HepG2 (cell line): ENCODE results near the gene CCDC124. TPM values are rescaled to one million over a fixed set of nuclear protein-coding genes. Genes with fewer than 3 reads are reported as not detected.
A peak's percentile ranks its signal among the peaks of the same experiment; 100 is the strongest.

Experiments
- GLMP ChIP-seq: sonication (generic); formaldehyde crosslinking; IDR thresholded peaks from 2 replicates; pipeline ENCODE4 v1.9.0; 2021; ENCODE audit warnings: missing genetic modification reagents, mild to moderate bottlenecking, borderline replicate concordance
- HDAC1 ChIP-seq: sonication (generic); formaldehyde crosslinking; IDR thresholded peaks from 2 replicates; pipeline ENCODE4 v1.5.1; 2020; ENCODE audit warnings: mild to moderate bottlenecking, missing genetic modification reagents
- HIVEP1 ChIP-seq: sonication (generic); formaldehyde crosslinking; IDR thresholded peaks from 2 replicates; pipeline ENCODE4 v1.4.0; 2020; ENCODE audit warnings: mild to moderate bottlenecking, missing genetic modification reagents
- HNRNPLL ChIP-seq: fragments of 200-400 bp; formaldehyde crosslinking; IDR thresholded peaks from 2 replicates; pipeline ENCODE4 v1.6.1; 2017; ENCODE audit warnings: mild to moderate bottlenecking, low read depth, low read length; ENCODE audit not compliant: poor library complexity, severe bottlenecking
- MAZ ChIP-seq, 2 experiments: sonication (generic) in 1 of 2; formaldehyde crosslinking in 1 of 2; IDR thresholded peaks; 2 replicates each; pipeline versions ENCODE4 v1.5.0 to v1.6.1; 2012 to 2020; ENCODE audit warnings: low read depth in 2 of 2, mild to moderate bottlenecking in 2 of 2, borderline replicate concordance in 1 of 2, improper control_type of control experiment in 1 of 2, low read length in 1 of 2, missing genetic modification reagents in 1 of 2, moderate library complexity in 1 of 2
- SIN3A ChIP-seq: IDR thresholded peaks from 2 replicates; pipeline ENCODE4 v1.6.1; 2011; ENCODE audit warnings: low read depth, mild to moderate bottlenecking, control low read depth, low read length, borderline replicate concordance
- ZHX2 ChIP-seq, 2 experiments: sonication (generic) in 1 of 2; formaldehyde crosslinking in 1 of 2; IDR thresholded peaks; 2 replicates each; pipeline versions ENCODE4 v1.6.1 to v1.9.0; 2014 to 2022; ENCODE audit warnings: antibody characterized with exemption in 1 of 2, borderline replicate concordance in 1 of 2, inconsistent platforms in 1 of 2, low read depth in 1 of 2, missing genetic modification reagents in 1 of 2
- ZNF143 ChIP-seq: sonication (generic); formaldehyde crosslinking; IDR thresholded peaks from 2 replicates; pipeline ENCODE4 v1.4.0; 2020; ENCODE audit warnings: missing genetic modification reagents
- ZNF567 ChIP-seq: sonication (generic); formaldehyde crosslinking; IDR thresholded peaks from 2 replicates; pipeline ENCODE4 v1.8.1; 2023; ENCODE audit warnings: mild to moderate bottlenecking, missing genetic modification reagents, borderline replicate concordance
- ZNF580 ChIP-seq: IDR thresholded peaks from 2 replicates; pipeline ENCODE4 v1.6.1; 2016; ENCODE audit warnings: low read depth, borderline replicate concordance
- ZNF672 ChIP-seq: sonication (generic); formaldehyde crosslinking; IDR thresholded peaks from 2 replicates; pipeline ENCODE4 v1.8.1; 2022; ENCODE audit warnings: missing genetic modification reagents
- polyA plus RNA-seq, 8 experiments: library from polyadenylated mRNA; depleted of rRNA in 3 of 8; stranded (reverse) in 7 of 8; unstranded in 1 of 8; fragments of >200 nt; fragmentation: Illumina TruSeq in 4 of 8; extraction: Trizol in 4 of 8; gene quantifications; 2 replicates each; pipeline versions ENCODE4 v1.2.1 to v1.2.3, GENCODE V29; 2011 to 2016; ENCODE audit warnings: low read depth in 4 of 8, missing spikeins in 1 of 8, mixed read lengths in 1 of 8; ENCODE audit not compliant: insufficient read depth in 1 of 8
- total RNA-seq, 5 experiments: library from RNA; depleted of rRNA; stranded (reverse); fragments of >200 nt; fragmentation: Illumina TruSeq; extraction: Trizol; gene quantifications; 2 replicates each; pipeline ENCODE4 v1.2.3, GENCODE V29; 2016; ENCODE audit warnings: low read depth in 1 of 5
- TF ChIP-seq, protein P1 (sequence below): sonication (generic); formaldehyde crosslinking; conservative IDR thresholded peaks from 2 replicates; pipeline ENCODE4 v1.4.0; 2020; ENCODE audit warnings: missing genetic modification reagents
- TF ChIP-seq, protein P2 (sequence below): sonication (generic); formaldehyde crosslinking; IDR thresholded peaks from 2 replicates; pipeline ENCODE4 v1.4.0; 2020; ENCODE audit warnings: missing genetic modification reagents
- TF ChIP-seq, protein P3 (sequence below): IDR thresholded peaks from 2 replicates; pipeline ENCODE4 v1.6.1; 2016; ENCODE audit warnings: low read depth, control low read depth

The CCDC124 gene
- total and polyA plus RNA-seq, 2 of the 13 experiments (the other 11 are each of a cell fraction or from before 2014, with no cell fraction given), result 14.9 to 20.3 TPM

DNA sequence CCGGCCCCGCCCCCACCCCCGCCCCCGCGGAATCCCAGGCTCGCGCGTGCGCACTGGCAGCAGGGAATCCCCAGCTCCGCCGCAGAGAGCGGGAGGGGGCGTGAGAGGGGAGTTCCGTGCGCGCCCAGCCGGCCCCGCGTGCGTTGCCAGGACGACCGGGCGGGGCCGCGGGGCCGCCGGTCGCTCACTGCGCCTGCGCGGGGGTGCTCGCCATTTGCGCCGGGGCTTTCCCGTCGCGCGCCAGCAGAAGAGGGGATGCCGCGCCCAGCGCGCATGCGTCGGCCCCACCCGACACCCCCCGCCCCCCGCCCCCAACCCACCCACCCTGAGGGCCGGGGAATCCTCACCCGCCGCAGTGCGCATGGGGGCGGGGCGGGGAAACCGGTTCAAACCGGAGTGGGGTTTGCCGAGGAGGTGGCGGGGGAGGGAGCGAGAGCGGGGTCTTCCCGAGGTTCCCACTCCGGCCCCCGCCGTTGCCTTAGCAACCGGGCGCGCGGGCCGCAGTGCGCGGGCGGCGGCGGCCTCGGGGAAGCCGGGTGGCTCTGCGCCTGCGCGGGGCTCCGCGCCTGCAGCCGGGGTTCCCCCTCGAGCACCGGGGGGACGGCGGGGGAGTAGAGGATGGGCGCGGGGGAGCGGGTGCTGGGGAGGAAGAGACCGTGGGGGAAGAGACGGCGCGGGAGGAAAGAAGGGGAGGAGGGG, 15.1 kb downstream of the CCDC124 start (continued):
- TF ChIP-seq ZNF580 (no peak), ZHX2 (IDR thresholded peaks at IDR 0.05; ENCODE audit: low read depth) (0 out of 2 replicates have a peak, but pooled peaks have one; percentile 36), ZHX2 (CRISPR knock-in tag; IDR thresholded peaks at IDR 0.05; ENCODE audit: borderline replicate concordance) (no peak), MAZ (IDR thresholded peaks at IDR 0.05; ENCODE audit: borderline replicate concordance, low read depth, low read length) (peak; percentile 96), MAZ (CRISPR knock-in tag; IDR thresholded peaks at IDR 0.05; ENCODE audit: low read depth) (peak; percentile 91), ZNF567 (no peak), HNRNPLL (peak; percentile 70), HDAC1 (CRISPR knock-in tag) (peak; percentile 52), GLMP (no peak), ZNF143 (no peak), ZNF672 (no peak), HIVEP1 (peak; percentile 98), SIN3A (peak; percentile 76; the same call in 1 of the 2 replicates)
- TF ChIP-seq, protein P1, sequence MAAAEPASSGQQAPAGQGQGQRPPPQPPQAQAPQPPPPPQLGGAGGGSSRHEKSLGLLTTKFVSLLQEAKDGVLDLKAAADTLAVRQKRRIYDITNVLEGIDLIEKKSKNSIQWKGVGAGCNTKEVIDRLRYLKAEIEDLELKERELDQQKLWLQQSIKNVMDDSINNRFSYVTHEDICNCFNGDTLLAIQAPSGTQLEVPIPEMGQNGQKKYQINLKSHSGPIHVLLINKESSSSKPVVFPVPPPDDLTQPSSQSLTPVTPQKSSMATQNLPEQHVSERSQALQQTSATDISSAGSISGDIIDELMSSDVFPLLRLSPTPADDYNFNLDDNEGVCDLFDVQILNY (CRISPR knock-in tag), result 0 out of 2 replicates have a peak, but pooled peaks have one; percentile 29
- TF ChIP-seq, protein P2, sequence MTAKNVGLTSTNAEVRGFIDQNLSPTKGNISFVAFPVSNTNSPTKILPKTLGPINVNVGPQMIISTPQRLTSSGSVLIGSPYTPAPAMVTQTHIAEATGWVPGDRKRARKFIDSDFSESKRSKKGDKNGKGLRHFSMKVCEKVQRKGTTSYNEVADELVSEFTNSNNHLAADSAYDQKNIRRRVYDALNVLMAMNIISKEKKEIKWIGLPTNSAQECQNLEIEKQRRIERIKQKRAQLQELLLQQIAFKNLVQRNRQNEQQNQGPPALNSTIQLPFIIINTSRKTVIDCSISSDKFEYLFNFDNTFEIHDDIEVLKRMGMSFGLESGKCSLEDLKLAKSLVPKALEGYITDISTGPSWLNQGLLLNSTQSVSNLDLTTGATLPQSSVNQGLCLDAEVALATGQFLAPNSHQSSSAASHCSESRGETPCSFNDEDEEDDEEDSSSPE, result peak; percentile 43; the same call in 1 of the 2 replicates
- TF ChIP-seq, protein P3, sequence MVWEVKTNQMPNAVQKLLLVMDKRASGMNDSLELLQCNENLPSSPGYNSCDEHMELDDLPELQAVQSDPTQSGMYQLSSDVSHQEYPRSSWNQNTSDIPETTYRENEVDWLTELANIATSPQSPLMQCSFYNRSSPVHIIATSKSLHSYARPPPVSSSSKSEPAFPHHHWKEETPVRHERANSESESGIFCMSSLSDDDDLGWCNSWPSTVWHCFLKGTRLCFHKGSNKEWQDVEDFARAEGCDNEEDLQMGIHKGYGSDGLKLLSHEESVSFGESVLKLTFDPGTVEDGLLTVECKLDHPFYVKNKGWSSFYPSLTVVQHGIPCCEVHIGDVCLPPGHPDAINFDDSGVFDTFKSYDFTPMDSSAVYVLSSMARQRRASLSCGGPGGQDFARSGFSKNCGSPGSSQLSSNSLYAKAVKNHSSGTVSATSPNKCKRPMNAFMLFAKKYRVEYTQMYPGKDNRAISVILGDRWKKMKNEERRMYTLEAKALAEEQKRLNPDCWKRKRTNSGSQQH (CRISPR knock-in tag), result 0 out of 2 replicates have a peak, but pooled peaks have one; percentile 55
